ENCODE data around the gene STX11. TPM values are rescaled to one million over a fixed set of nuclear protein-coding genes. Genes with fewer than 3 reads are reported as not detected.

Gene STX11
- total RNA-seq, 1 experiment from 2014 or later, result 0.17 TPM

DNA sequence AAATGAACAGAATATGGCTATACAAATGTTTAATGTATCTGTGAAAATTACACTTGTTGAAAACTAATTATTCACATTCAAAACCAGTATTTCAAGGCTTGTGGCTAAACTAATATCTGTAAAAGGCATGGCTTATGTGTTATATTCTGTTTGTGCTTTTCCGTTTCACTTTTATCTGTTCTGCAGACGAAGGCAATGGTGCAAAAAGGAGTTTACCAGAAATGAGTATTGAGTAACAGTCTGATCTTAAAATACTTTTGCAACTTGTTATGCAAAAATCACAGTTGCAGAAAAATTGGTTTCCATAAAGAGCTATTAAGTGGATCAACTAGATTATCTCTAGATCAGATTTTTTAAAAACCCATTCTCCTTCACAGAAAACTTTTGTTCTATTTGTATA is 9.4 kb upstream of the STX11 start (continued):
- TF ChIP-seq CTCF (IDR thresholded peaks at IDR 0.05) (no peak), GTF2I (CRISPR knock-in tag; conservative IDR thresholded peaks at IDR 0.05) (no peak), CREB1 (CRISPR knock-in tag; IDR thresholded peaks at IDR 0.05) (no peak), CDX4 (CRISPR knock-in tag; IDR thresholded peaks at IDR 0.05; ENCODE audit: borderline replicate concordance) (no peak), ERG (CRISPR knock-in tag; IDR thresholded peaks at IDR 0.05) (no peak)
- TF ChIP-seq, protein P1, sequence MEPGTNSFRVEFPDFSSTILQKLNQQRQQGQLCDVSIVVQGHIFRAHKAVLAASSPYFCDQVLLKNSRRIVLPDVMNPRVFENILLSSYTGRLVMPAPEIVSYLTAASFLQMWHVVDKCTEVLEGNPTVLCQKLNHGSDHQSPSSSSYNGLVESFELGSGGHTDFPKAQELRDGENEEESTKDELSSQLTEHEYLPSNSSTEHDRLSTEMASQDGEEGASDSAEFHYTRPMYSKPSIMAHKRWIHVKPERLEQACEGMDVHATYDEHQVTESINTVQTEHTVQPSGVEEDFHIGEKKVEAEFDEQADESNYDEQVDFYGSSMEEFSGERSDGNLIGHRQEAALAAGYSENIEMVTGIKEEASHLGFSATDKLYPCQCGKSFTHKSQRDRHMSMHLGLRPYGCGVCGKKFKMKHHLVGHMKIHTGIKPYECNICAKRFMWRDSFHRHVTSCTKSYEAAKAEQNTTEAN (CRISPR knock-in tag; IDR thresholded peaks at IDR 0.05), result no peak

DNA sequence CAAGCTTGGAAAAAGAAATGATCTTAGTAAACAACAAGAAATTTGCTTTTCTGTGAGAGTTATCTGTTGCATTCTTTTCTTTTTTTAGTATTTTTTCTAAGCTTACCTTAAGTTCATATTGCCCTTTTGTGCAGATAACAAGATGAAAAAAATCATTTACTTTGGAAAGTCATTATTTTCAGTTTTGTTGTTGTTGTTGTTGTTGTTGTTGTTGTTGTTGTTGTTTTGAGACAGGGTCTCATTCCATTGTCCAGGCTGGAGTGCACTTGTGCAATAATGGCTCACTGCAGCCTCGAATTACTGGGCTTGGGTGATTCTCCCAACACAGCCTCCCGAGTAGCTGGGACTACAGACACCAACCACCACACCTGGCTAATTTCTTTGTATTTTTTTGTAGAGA is 8.8 kb upstream of the STX11 start:
- no peaks in the 10 kb centered on the region for H3K36me3 Mint-ChIP-seq
- ATAC-seq (no peak), DNase-seq (ENCODE audit: low spot score) (no peak)
- H3K4me3 Mint-ChIP-seq, result no peak overlapping the region
- ChIA-PET CTCF (no interaction called here), POLR2A (no interaction called here)
- peaks cover 8% of the 10 kb centered on the region for H3K27me3 Mint-ChIP-seq (ENCODE audit: low read depth)
- H3K9me3 Mint-ChIP-seq, result no peaks in the 10 kb centered on the region
- H3K4me1 Mint-ChIP-seq, result no peaks in the 10 kb centered on the region
- H3K27ac Mint-ChIP-seq, result no peak overlapping the region
- TF ChIP-seq ZNF263 (CRISPR knock-in tag; IDR thresholded peaks at IDR 0.05; ENCODE audit: low read depth), result no peak
- no peak for TF ChIP-seq ZBTB21 (CRISPR knock-in tag; IDR thresholded peaks at IDR 0.05; ENCODE audit: borderline replicate concordance)
- TF ChIP-seq CREB1 (CRISPR knock-in tag; IDR thresholded peaks at IDR 0.05), result no peak
- TF ChIP-seq USF1 (CRISPR knock-in tag; IDR thresholded peaks at IDR 0.05), result no peak
- TF ChIP-seq, protein P2, sequence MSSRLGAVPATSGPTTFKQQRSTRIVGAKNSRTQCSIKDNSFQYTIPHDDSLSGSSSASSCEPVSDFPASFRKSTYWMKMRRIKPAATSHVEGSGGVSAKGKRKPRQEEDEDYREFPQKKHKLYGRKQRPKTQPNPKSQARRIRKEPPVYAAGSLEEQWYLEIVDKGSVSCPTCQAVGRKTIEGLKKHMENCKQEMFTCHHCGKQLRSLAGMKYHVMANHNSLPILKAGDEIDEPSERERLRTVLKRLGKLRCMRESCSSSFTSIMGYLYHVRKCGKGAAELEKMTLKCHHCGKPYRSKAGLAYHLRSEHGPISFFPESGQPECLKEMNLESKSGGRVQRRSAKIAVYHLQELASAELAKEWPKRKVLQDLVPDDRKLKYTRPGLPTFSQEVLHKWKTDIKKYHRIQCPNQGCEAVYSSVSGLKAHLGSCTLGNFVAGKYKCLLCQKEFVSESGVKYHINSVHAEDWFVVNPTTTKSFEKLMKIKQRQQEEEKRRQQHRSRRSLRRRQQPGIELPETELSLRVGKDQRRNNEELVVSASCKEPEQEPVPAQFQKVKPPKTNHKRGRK (CRISPR knock-in tag; IDR thresholded peaks at IDR 0.05; ENCODE audit: borderline replicate concordance), result no peak
- no peak for TF ChIP-seq ZNF138 (CRISPR knock-in tag; conservative IDR thresholded peaks at IDR 0.05)
- no peak for TF ChIP-seq ZNF671 (CRISPR knock-in tag; IDR thresholded peaks at IDR 0.05)
- TF ChIP-seq SMAD4 (CRISPR knock-in tag; IDR thresholded peaks at IDR 0.05), result no peak
- TF ChIP-seq ARID4B (CRISPR knock-in tag; IDR thresholded peaks at IDR 0.05; ENCODE audit: borderline replicate concordance), result no peak
- no peak for TF ChIP-seq ZNF416 (CRISPR knock-in tag; IDR thresholded peaks at IDR 0.05)
- TF ChIP-seq ERG (CRISPR knock-in tag; IDR thresholded peaks at IDR 0.05), result no peak
- no peak for TF ChIP-seq OVOL2 (CRISPR knock-in tag; IDR thresholded peaks at IDR 0.05; ENCODE audit: borderline replicate concordance)
- TF ChIP-seq ATF3 (CRISPR knock-in tag; conservative IDR thresholded peaks at IDR 0.05), result no peak
- no peak for TF ChIP-seq TP53 (CRISPR knock-in tag; IDR thresholded peaks at IDR 0.05)
- no peak for TF ChIP-seq EMX1 (CRISPR knock-in tag; IDR thresholded peaks at IDR 0.05)
- no peak for TF ChIP-seq ATF1 (CRISPR knock-in tag; IDR thresholded peaks at IDR 0.05)
- no peak for TF ChIP-seq USF2 (CRISPR knock-in tag; IDR thresholded peaks at IDR 0.05)
